ENCODE measurements around the gene DRC3.

- TF ChIP-seq CREB5 (CRISPR knock-in tag; IDR thresholded peaks at IDR 0.05; ENCODE audit: low read depth) (no peak), BACH2 (CRISPR knock-in tag; IDR thresholded peaks at IDR 0.05; ENCODE audit: borderline replicate concordance) (no peak)
Observed at GRCh38 chr17:17924857-17925250, 47.8 kb upstream of the DRC3 start.

Data from SK-N-SH treated with all-trans-retinoic acid at 6 μM for 48 hours (cell line).